Naive thymus-derived CD4-positive, alpha-beta T cell (primary cell): Measurements from ENCODE around the gene TCEANC. TPM values are rescaled to one million over a fixed set of nuclear protein-coding genes. Genes with fewer than 3 reads are reported as not detected.

Experiments
- ATAC-seq: fragments of 150-1000 bp; cut with Tn5 transposase; 2 replicates; pipeline ENCODE4 v1.10.0; 2021; ENCODE audit warnings: mild to moderate bottlenecking, moderate library complexity
- CTCF ChIA-PET: fragments of 350-600 bp; sonication (Branson Sonifier 250); formaldehyde crosslinking; loops from one replicate; lab custom pipeline; 2021; ENCODE audit warnings: antibody characterized with exemption; lab: Charles Lee
- POLR2A ChIA-PET: fragments of 350-600 bp; sonication (Branson Sonifier 250); formaldehyde crosslinking; loops from one replicate; lab custom pipeline; 2021; ENCODE audit warnings: antibody characterized with exemption, inconsistent platforms; lab: Charles Lee
- DNase-seq, 9 donors: peaks; one replicate each; pipeline versions ENCODE4 v3.0.0 to v3.0.0-alpha.2; 2020 to 2022; ENCODE audit warnings: mixed read lengths in 1 of 9
- H3K27ac ChIP-seq: one replicate; pipeline ENCODE4 v1.7.0; 2013; ENCODE audit warnings: mild to moderate bottlenecking, low read depth, low read length, moderate library complexity
- H3K27me3 ChIP-seq, 2 donors: one replicate each; pipeline ENCODE4 v1.7.0; 2013; ENCODE audit warnings: low read length in 2 of 2, mild to moderate bottlenecking in 2 of 2, moderate library complexity in 2 of 2; ENCODE audit not compliant: control insufficient read depth in 2 of 2, insufficient read depth in 2 of 2
- H3K36me3 ChIP-seq, 3 experiments: 1 replicate in 2 of 3; 2 replicates in 1 of 3; pipeline ENCODE4 v1.7.0; 2013; ENCODE audit warnings: low read length in 3 of 3, mild to moderate bottlenecking in 3 of 3, moderate library complexity in 1 of 3; ENCODE audit not compliant: insufficient read depth in 3 of 3, control insufficient read depth in 2 of 3
- H3K4me1 ChIP-seq, 2 donors: one replicate each; pipeline ENCODE4 v1.7.0; 2013; ENCODE audit warnings: low read length in 2 of 2, mild to moderate bottlenecking in 2 of 2, moderate library complexity in 1 of 2; ENCODE audit not compliant: control insufficient read depth in 2 of 2, insufficient read depth in 2 of 2
- H3K4me3 ChIP-seq: 2 replicates; pipeline ENCODE4 v1.7.0; 2013; ENCODE audit warnings: mild to moderate bottlenecking, low read length
- H3K9me3 ChIP-seq, 3 experiments: 1 replicate in 2 of 3; 2 replicates in 1 of 3; pipeline ENCODE4 v1.7.0; 2013; ENCODE audit warnings: low read length in 3 of 3; ENCODE audit not compliant: control insufficient read depth in 2 of 3
- H3K27ac Mint-ChIP-seq, 9 donors: one replicate each; pipeline ENCODE4 v1.8.0; 2020 to 2022; ENCODE audit warnings: mixed read lengths in 9 of 9, mild to moderate bottlenecking in 8 of 9, moderate library complexity in 5 of 9, inconsistent platforms in 2 of 9
- H3K27me3 Mint-ChIP-seq, 5 donors: one replicate each; pipeline ENCODE4 v1.8.0; 2021 to 2022; ENCODE audit warnings: mixed read lengths in 5 of 5, mild to moderate bottlenecking in 1 of 5
- H3K36me3 Mint-ChIP-seq, 5 donors: one replicate each; pipeline ENCODE4 v1.8.0; 2020 to 2022; ENCODE audit warnings: mixed read lengths in 5 of 5, mild to moderate bottlenecking in 3 of 5, inconsistent platforms in 1 of 5
- H3K4me1 Mint-ChIP-seq, 7 donors: one replicate each; pipeline ENCODE4 v1.8.0; 2020 to 2022; ENCODE audit warnings: mixed read lengths in 7 of 7, mild to moderate bottlenecking in 3 of 7, inconsistent platforms in 1 of 7
- H3K4me3 Mint-ChIP-seq, 10 donors: one replicate each; pipeline ENCODE4 v1.8.0; 2020 to 2022; ENCODE audit warnings: mild to moderate bottlenecking in 10 of 10, mixed read lengths in 10 of 10, moderate library complexity in 6 of 10, inconsistent platforms in 2 of 10
- H3K9me3 Mint-ChIP-seq, 11 donors: one replicate each; pipeline ENCODE4 v1.8.0; 2020 to 2022; ENCODE audit warnings: mixed read lengths in 11 of 11, mild to moderate bottlenecking in 4 of 11, inconsistent platforms in 1 of 11, moderate library complexity in 1 of 11
- intact Hi-C, 2 donors: fragments of 100-400 bp; cut with micrococcal nuclease; formaldehyde crosslinking; loops; one replicate each; pipeline ENCODE4 v1.15.1; 2023
- polyA plus RNA-seq, 2 donors: library from polyadenylated mRNA; unstranded; fragments of 300-500 nt; fragmentation: Illumina TruSeq; gene quantifications; one replicate each; pipeline ENCODE4 v1.2.3, GENCODE V29; 2021
- total RNA-seq, 6 experiments: library from RNA in 5 of 6; stranded (reverse) in 5 of 6; gene quantifications; 1 replicate in 5 of 6; 2 replicates in 1 of 6; pipeline ENCODE4 v1.2.3 and lab custom pipeline; 2021 to 2026

Gene TCEANC
- total and polyA plus RNA-seq, 7 experiments from 2014 or later = 5.0 to 17.5 (median 11.4) TPM

DNA sequence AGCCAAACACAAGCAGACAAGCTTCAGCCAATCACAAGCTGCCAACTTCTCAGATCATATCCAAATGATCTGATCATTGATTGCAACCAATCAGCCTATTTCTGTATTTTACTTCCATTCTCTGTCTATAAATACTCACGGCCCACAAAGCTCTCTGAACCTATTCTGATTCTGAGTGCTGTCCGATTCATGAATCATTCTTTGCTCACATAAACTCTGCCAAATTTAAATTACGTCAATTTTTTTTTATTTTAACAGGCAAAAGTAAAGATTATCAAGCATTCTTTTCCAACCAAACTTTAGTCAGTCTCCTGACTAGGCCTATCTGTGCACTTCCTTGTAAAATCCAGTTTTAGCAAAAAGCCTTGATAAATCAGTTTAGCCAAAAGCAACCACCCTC is 1.8 kb upstream of the TCEANC start:
- ChIA-PET CTCF (no interaction called here), POLR2A (interaction anchor here (0.9 to 1.3 kb wide), 2 partner anchors 71 to 378 kb away, joined by 3 read pairs; partner anchors contain the start of gene GEMIN8)
- Histone ChIP-seq H3K27ac (no peak overlapping the region), H3K9me3 (no peaks in the 10 kb centered on the region), H3K27me3 (no peaks in the 10 kb centered on the region), H3K4me3 (no peak overlapping the region), H3K4me1 (peaks cover 15 to 16% of the 10 kb centered on the region in 2 donors), H3K36me3 (peaks cover 0 to 2% (median 0%) of the 10 kb centered on the region in 3 experiments)
- intact Hi-C loops = loop anchor here (5.0 to 10.0 kb wide), 5 partner anchors 559 to 1886 kb away; partner anchors contain the start of gene PRPS2 (in 1 of the 2)
- no peak for DNase-seq
- ATAC-seq = no peak
- H3K36me3 Mint-ChIP-seq = peaks cover 0 to 6% (median 0%) of the 10 kb centered on the region in 5 donors
- no peak overlapping the region for H3K4me3 Mint-ChIP-seq
- H3K27me3 Mint-ChIP-seq = no peaks in the 10 kb centered on the region
- peak overlapping the region in 2 of 9 donors; percentile 91 to 92 for H3K27ac Mint-ChIP-seq
- no peaks in the 10 kb centered on the region for H3K9me3 Mint-ChIP-seq
- peaks cover 3 to 33% (median 24%) of the 10 kb centered on the region in 7 donors for H3K4me1 Mint-ChIP-seq

DNA sequence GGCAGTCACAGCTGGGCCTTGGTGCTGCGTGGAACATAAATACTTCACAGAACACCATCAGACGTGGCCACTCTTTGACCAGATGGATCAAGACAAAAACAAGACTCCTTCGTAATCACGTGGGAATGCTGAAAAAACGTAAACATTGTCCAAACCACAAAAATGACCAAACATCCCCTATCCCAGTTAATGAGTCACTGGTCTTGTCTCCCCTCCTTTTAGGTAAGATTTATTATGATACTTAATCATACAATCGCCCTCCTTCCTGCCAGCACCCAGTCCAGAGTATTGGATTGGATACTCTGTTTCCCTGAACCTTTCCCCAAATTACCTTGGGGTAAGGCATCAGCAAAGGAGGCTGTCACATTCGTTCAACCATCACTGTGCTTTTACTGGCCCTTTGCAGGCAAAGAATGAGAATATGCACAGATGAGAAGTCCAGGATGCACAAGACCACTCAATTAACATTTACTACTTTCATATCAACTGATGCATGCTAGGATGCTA is 601 bp upstream of the TCEANC start:
- no peaks in the 10 kb centered on the region for H3K9me3 ChIP-seq
- Mint-ChIP-seq H3K4me3 (peak overlapping the region; percentile 79 to 96 (median 93)), H3K27me3 (no peaks in the 10 kb centered on the region), H3K4me1 (peaks cover 0 to 35% (median 23%) of the 10 kb centered on the region in 7 donors), H3K36me3 (peaks cover 0 to 11% (median 8%) of the 10 kb centered on the region in 5 donors), H3K27ac (peak overlapping the region; percentile 91 to 98 (median 96)), H3K9me3 (no peaks in the 10 kb centered on the region)
- peaks cover 15 to 16% of the 10 kb centered on the region in 2 donors for H3K4me1 ChIP-seq
- H3K4me3 ChIP-seq = peak overlapping the region; percentile 93
- POLR2A ChIA-PET = interaction anchor here (1.1 to 1.8 kb wide), 6 partner anchors 36 to 677 kb away, joined by 3 to 11 read pairs (median 6); partner anchors contain the start of genes GEMIN8, OFD1, RAB9A and TMSB4X
- peaks cover 0 to 2% (median 0%) of the 10 kb centered on the region in 3 experiments for H3K36me3 ChIP-seq
- CTCF ChIA-PET = interaction anchor here (1.2 kb wide), 1 partner anchor 145 kb away, joined by 5 read pairs; no protein-coding TSS in a partner anchor
- DNase-seq (no peak), ATAC-seq (no peak)
- intact Hi-C loops = loop anchor here (2.0 to 10.0 kb wide), 8 partner anchors 560 to 1894 kb away; partner anchors contain the start of genes PRPS2 (in 2 of the 2) and MSL3 (in 1 of the 2)
- H3K27me3 ChIP-seq = no peaks in the 10 kb centered on the region
- H3K27ac ChIP-seq = peak overlapping the region; percentile 63

DNA sequence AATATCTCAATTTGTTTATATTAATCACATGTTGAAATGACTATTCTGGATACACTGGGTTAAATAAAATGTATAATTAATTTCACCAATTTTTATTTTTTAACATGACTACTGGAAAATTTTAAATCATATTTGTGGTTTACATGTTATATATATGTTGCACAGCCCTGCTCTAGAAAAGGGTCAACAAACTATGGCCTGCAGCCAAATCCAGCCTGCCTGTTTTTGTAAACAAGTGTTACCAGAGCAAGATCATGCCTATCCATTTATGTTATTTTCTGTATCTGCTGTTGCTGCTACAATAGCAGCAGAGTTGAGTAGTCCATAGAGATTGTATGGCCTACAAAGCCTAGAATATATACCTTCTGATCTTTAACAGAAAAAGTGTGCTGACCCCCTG is 1.2 kb downstream of the TCEANC start:
- ATAC-seq (no peak), DNase-seq (no peak)
- Histone ChIP-seq H3K27ac (peak overlapping the region; percentile 93), H3K9me3 (no peaks in the 10 kb centered on the region), H3K4me1 (peaks cover 15 to 16% of the 10 kb centered on the region in 2 donors), H3K27me3 (no peaks in the 10 kb centered on the region), H3K4me3 (peak overlapping the region; percentile 93), H3K36me3 (peaks cover 0 to 2% (median 0%) of the 10 kb centered on the region in 3 experiments)
- Mint-ChIP-seq H3K4me1 (peaks cover 0 to 47% (median 30%) of the 10 kb centered on the region in 7 donors), H3K9me3 (no peaks in the 10 kb centered on the region), H3K36me3 (peaks cover 0 to 14% (median 8%) of the 10 kb centered on the region in 5 donors), H3K27ac (peak overlapping the region in 5 of 9 donors; percentile 44 to 96 (median 92)), H3K27me3 (no peaks in the 10 kb centered on the region), H3K4me3 (peak overlapping the region in 8 of 10 donors; percentile 16 to 96 (median 48))
- intact Hi-C loops = loop anchor here (5.0 to 10.0 kb wide), 5 partner anchors 562 to 1889 kb away; partner anchors contain the start of gene PRPS2 (in 1 of the 2)
- ChIA-PET POLR2A (interaction anchor here (0.6 to 1.8 kb wide), 5 partner anchors 13 to 375 kb away, joined by 3 to 11 read pairs (median 8); partner anchors contain the start of genes GEMIN8, OFD1, RAB9A and TRAPPC2), CTCF (interaction anchor here (1.0 kb wide), 1 partner anchor 378 kb away, joined by 4 read pairs; no protein-coding TSS in a partner anchor)

DNA sequence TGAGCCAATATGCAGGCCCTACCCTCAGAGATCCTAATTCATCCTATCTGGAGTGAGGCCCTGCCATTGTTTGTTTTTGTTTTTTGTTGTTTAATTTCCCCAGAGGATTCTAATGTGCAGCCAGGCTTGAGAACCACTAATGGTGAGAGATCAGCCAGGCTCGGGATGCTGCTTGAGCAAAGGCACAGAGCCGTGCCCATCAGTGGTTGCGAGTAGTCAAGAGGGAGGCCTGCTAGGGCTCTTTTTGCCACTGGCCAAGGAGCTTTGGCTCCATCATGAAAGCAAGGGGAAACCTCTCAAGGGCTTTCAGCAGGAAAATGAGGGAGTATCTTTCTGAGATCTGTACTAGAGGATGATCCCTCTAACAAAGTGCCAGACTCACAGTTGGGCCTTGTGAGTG is 2.7 kb downstream of the TCEANC start:
- Mint-ChIP-seq H3K36me3 (peaks cover 0 to 20% (median 16%) of the 10 kb centered on the region in 5 donors), H3K27me3 (no peaks in the 10 kb centered on the region), H3K27ac (peak overlapping the region in 4 of 9 donors; percentile 8 to 84 (median 76)), H3K9me3 (no peaks in the 10 kb centered on the region), H3K4me1 (peaks cover 0 to 48% (median 30%) of the 10 kb centered on the region in 7 donors), H3K4me3 (no peak overlapping the region)
- H3K9me3 ChIP-seq = no peaks in the 10 kb centered on the region
- CTCF ChIA-PET = interaction anchor here (0.5 kb wide), 1 partner anchor 11 kb away, joined by 3 read pairs; no protein-coding TSS in a partner anchor
- DNase-seq = no peak
- H3K4me3 ChIP-seq = no peak overlapping the region
- H3K4me1 ChIP-seq = peaks cover 15 to 16% of the 10 kb centered on the region in 2 donors
- no peak for ATAC-seq
- H3K27ac ChIP-seq = no peak overlapping the region
- POLR2A ChIA-PET = interaction anchor here (0.6 to 1.0 kb wide), 2 partner anchors 10 to 86 kb away, joined by 3 to 4 read pairs; no protein-coding TSS in a partner anchor
- H3K27me3 ChIP-seq = no peaks in the 10 kb centered on the region
- intact Hi-C loops = loop anchor here in 1 of 2 donors (10.0 kb wide), 2 partner anchors 839 to 1891 kb away; no protein-coding TSS in a partner anchor
- H3K36me3 ChIP-seq = peaks cover 0 to 10% (median 3%) of the 10 kb centered on the region in 3 experiments

DNA sequence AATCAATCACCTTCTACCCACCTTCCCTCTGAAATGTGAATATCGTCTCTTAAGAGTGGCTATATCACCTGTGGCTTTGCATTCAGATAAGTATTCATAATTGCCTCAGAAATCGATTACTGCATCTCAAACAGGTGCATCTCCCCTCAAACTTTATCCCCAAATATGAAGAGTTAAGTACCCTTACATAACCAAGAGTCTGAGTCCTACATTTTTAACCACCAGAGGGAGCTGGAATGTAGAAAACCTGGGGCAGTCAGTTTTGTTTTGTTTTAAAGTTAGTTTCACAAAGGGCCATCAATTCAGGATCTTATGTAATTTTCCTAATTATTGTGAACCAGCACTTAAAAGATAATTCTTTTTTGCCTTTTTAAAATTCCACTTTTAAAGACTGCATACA is 5.7 kb downstream of the TCEANC start:
- H3K27me3 Mint-ChIP-seq = no peaks in the 10 kb centered on the region
- peak overlapping the region in 8 of 9 donors; percentile 43 to 88 (median 78) for H3K27ac Mint-ChIP-seq
- ChIA-PET CTCF (interaction anchor here (0.7 to 1.6 kb wide), 5 partner anchors 32 to 373 kb away, joined by 3 to 8 read pairs (median 6); no protein-coding TSS in a partner anchor), POLR2A (interaction anchor here (0.6 to 1.6 kb wide), 2 partner anchors 76 to 373 kb away, joined by 3 to 6 read pairs; partner anchors contain the start of genes OFD1 and TRAPPC2)
- no peaks in the 10 kb centered on the region for H3K9me3 Mint-ChIP-seq
- peaks cover 0 to 38% (median 19%) of the 10 kb centered on the region in 5 donors for H3K36me3 Mint-ChIP-seq
- H3K4me3 ChIP-seq = no peak overlapping the region
- peaks cover 0 to 28% (median 3%) of the 10 kb centered on the region in 3 experiments for H3K36me3 ChIP-seq
- ATAC-seq (peak; percentile 71), DNase-seq (peak in 7 of 9 donors; percentile 36 to 69 (median 63))
- intact Hi-C loops = loop anchor here (1.0 to 10.0 kb wide), 7 partner anchors 31 to 1894 kb away; partner anchors contain the start of genes OFD1 (in 1 of the 2), RAB9A (in 1 of the 2) and TRAPPC2 (in 1 of the 2)
- H3K9me3 ChIP-seq = no peaks in the 10 kb centered on the region
- peaks cover 0 to 34% (median 23%) of the 10 kb centered on the region in 7 donors for H3K4me1 Mint-ChIP-seq
- peak overlapping the region; percentile 56 for H3K27ac ChIP-seq
- H3K27me3 ChIP-seq = no peaks in the 10 kb centered on the region
- H3K4me3 Mint-ChIP-seq = peak overlapping the region in 1 of 10 donors; percentile 12
- H3K4me1 ChIP-seq = peaks cover 9 to 10% of the 10 kb centered on the region in 2 donors

DNA sequence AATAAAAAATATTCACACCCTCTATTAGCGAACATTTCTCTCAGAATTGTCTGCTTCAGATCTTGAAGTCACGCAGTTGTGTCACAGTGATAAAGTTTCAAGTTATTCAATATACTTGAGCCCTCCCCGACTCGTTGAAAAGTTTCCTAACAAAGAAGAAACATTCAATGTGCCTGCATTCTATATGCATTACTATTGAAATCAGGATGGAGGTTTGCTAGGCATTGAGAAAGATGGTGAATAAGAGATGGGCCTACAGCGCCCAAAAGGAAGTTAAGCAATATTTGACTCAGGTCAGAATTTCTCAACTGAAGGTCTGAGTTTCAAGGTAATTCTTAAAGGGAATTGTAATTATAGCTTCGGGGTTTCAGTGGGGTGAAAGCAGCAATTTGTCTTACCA is 6.1 kb downstream of the TCEANC start:
- H3K4me1 Mint-ChIP-seq = peaks cover 0 to 31% (median 23%) of the 10 kb centered on the region in 7 donors
- H3K4me1 ChIP-seq = peaks cover 4 to 6% of the 10 kb centered on the region in 2 donors
- H3K27ac Mint-ChIP-seq = peak overlapping the region in 6 of 9 donors; percentile 43 to 88 (median 78)
- H3K9me3 ChIP-seq = no peaks in the 10 kb centered on the region
- H3K36me3 ChIP-seq = peaks cover 0 to 32% (median 3%) of the 10 kb centered on the region in 3 experiments
- POLR2A ChIA-PET = interaction anchor here (0.6 to 1.6 kb wide), 2 partner anchors 76 to 372 kb away, joined by 3 to 6 read pairs; partner anchors contain the start of genes OFD1 and TRAPPC2
- H3K27ac ChIP-seq = peak overlapping the region; percentile 1
- H3K9me3 Mint-ChIP-seq = no peaks in the 10 kb centered on the region
- DNase-seq = no peak
- CTCF ChIA-PET = interaction anchor here (0.6 to 1.6 kb wide), 6 partner anchors 31 to 1917 kb away, joined by 3 to 8 read pairs (median 5); no protein-coding TSS in a partner anchor
- intact Hi-C loops = loop anchor here in 1 of 2 donors (10.0 kb wide), 2 partner anchors 836 to 1894 kb away; no protein-coding TSS in a partner anchor
- H3K4me3 Mint-ChIP-seq = no peak overlapping the region
- H3K36me3 Mint-ChIP-seq = peaks cover 0 to 42% (median 19%) of the 10 kb centered on the region in 5 donors
- ATAC-seq = peak; percentile 36
- no peaks in the 10 kb centered on the region for H3K27me3 Mint-ChIP-seq
- H3K27me3 ChIP-seq = no peaks in the 10 kb centered on the region
- no peak overlapping the region for H3K4me3 ChIP-seq
